GM13977 (cell line): ENCODE results near the gene MAD1L1.
"Not testable (repeated sequence)": the region's sequence is repeated elsewhere in the genome, so short reads cannot be mapped to it uniquely, and the experiment has no call there.

ENCODE experiments used
- DNase-seq: peaks from one replicate; pipeline ENCODE4 v3.0.0; 2012; ENCODE audit warnings: low spot score
- in situ Hi-C: fragments of 300-500 bp; cut with MboI; formaldehyde crosslinking; loops from one replicate; pipeline ENCODE4 v1.12.0; 2022; ENCODE audit warnings: low sequenced_read_pairs, low pct_unique_long_range_greater_than_20kb, mixed read lengths, inconsistent platforms; ENCODE audit not compliant: unreplicated experiment
- TF ChIP-seq, protein P1 (sequence below): IDR thresholded peaks from 2 replicates; pipeline ENCODE4 v1.5.1; 2012; ENCODE audit warnings: mild to moderate bottlenecking, control low read depth; ENCODE audit not compliant: insufficient read depth; ENCODE audit errors: extremely low read depth, missing control alignments

MAD1L1 gene

GRCh38 chr7:1931256-1931950, 301.3 kb downstream of the MAD1L1 start:
- DNase-seq, result no peak
- in situ Hi-C loops, result no loop called here
- TF ChIP-seq, protein P1, sequence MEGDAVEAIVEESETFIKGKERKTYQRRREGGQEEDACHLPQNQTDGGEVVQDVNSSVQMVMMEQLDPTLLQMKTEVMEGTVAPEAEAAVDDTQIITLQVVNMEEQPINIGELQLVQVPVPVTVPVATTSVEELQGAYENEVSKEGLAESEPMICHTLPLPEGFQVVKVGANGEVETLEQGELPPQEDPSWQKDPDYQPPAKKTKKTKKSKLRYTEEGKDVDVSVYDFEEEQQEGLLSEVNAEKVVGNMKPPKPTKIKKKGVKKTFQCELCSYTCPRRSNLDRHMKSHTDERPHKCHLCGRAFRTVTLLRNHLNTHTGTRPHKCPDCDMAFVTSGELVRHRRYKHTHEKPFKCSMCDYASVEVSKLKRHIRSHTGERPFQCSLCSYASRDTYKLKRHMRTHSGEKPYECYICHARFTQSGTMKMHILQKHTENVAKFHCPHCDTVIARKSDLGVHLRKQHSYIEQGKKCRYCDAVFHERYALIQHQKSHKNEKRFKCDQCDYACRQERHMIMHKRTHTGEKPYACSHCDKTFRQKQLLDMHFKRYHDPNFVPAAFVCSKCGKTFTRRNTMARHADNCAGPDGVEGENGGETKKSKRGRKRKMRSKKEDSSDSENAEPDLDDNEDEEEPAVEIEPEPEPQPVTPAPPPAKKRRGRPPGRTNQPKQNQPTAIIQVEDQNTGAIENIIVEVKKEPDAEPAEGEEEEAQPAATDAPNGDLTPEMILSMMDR, result no peak

DNA sequence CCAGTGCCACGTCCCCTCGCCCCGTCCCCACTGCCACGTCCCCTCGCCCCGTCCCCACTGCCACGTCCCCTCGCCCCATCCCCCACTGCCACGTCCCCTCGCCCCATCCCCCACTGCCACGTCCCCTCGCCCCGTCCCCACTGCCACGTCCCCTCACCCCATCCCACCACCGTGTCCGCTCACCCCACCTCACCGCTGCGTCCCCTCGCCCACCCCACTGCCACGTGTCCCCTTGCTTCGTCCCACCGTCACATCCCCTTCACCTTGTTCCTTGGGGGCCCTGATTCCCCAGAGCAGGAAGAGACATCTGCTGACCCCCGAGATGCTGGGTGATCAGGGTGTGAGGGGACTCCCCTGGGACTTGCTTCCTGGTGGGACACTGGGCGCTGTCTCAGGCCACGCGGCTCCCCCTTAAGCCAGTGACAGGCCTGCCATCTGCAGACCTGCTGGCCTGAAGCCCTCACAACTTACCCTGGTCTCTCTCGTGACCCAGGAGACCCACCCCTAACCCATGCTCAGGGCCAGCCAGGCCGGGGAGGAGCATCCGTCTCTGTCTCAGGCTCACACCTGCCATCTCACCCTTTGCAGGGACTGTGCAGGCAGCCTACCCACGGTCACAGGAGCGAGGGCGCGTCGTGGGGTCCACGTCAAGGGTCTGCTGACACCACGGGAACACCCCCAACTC, 302.2 kb downstream of the MAD1L1 start:
- in situ Hi-C loops, result no loop called here

DNA sequence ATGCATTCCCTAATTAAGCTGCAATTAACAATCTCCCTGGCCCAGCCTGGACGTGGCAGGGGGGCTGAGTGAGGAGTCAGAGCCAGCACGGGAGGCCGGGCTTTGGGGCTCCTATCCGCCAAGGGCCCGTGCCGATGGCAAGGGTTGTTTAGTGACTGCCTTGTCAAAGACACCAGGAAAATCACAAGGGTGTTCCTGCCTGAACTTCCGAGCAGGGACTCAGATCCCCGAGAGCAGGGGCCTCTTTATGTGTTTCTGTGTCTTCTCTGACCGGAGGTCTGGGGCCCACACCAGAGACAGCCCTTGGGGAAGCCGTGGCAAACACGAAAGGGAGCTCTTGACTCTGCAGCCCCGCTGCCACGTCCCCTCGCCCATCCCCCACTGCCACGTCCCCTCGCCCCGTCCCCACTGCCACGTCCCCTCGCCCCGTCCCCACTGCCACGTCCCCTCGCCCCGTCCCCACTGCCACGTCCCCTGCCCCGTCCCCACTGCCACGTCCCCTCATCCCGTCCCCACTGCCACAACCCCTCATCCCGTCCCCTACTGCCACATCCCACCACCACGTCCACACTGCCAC, 303.3 kb downstream of the MAD1L1 start:
- in situ Hi-C loops, DNase-seq: not testable (repeated sequence)

More for the DNA sequence above, 302.2 kb downstream of the MAD1L1 start:
- no peak for DNase-seq
- TF ChIP-seq, protein P1, result no peak

GRCh38 chr7:1928645-1929348, 303.9 kb downstream of the MAD1L1 start:
- DNase-seq, result no peak
- TF ChIP-seq, protein P1, result no peak
- in situ Hi-C loops, result no loop called here

DNA sequence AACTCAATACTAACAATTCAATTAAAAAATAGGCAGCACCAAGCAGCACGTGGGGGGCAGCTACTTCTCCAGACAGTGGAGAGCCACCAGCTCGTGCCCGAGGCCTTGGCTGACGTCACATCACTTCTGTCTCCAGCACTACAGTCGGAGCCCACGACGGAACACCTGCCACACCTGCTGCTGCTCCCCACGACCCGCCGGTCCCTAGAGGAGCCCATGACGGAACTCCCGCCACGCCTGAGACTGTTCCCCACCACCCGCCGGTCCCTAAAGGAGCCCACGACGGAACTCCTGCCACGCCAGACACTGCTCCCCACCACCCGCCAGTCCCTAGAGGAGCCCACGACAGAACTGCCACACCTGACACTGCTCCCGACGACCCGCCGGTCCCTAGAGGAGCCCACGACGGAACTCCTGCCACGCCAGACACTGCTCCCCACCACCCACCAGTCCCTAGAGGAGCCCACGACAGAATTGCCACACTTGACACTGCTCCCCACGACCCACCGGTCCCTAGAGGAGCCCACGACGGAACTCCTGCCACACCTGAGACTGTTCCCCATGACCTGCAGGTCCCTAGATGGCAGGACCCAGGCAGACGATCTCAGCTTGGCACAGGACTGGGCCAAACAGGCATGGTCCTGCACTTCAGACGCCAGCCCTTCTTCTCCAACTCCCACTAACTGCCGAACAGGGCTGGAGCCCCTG, 304.7 kb downstream of the MAD1L1 start:
- in situ Hi-C loops, result no loop called here
- TF ChIP-seq, protein P1, result no peak
- DNase-seq, result no peak

- in situ Hi-C loops, result no loop called here
- no peak for DNase-seq
Measured at GRCh38 chr7:1926908-1927306, 305.8 kb downstream of the MAD1L1 start.

More at GRCh38 chr7:1926908-1927306, 305.8 kb downstream of the MAD1L1 start:
- TF ChIP-seq, protein P1, result no peak
